ENCODE measurements around the gene GJD3.
"Not testable (repeated sequence)": the region's sequence is repeated elsewhere in the genome, so short reads cannot be mapped to it uniquely, and the experiment has no call there.

GRCh38 chr17:40376541-40376940, 12.0 kb upstream of the GJD3 start:
- TF ChIP-seq MAX (IDR thresholded peaks at IDR 0.05; ENCODE audit: insufficient read depth, insufficient read length); EZH2 (IDR thresholded peaks at IDR 0.05; ENCODE audit: borderline replicate concordance, low read depth, low read length, severe bottlenecking); POLR2A (IDR thresholded peaks at IDR 0.05; ENCODE audit: low read depth, low read length); POLR2AphosphoS5 (IDR thresholded peaks at IDR 0.05; ENCODE audit: insufficient read depth, low read depth, low read length); MYC (IDR thresholded peaks at IDR 0.05; ENCODE audit: low read depth, low read length); JUN (IDR thresholded peaks at IDR 0.05; ENCODE audit: borderline replicate concordance, insufficient read depth, insufficient read length, low read depth): not testable (repeated sequence)
- TF ChIP-seq, protein P1, sequence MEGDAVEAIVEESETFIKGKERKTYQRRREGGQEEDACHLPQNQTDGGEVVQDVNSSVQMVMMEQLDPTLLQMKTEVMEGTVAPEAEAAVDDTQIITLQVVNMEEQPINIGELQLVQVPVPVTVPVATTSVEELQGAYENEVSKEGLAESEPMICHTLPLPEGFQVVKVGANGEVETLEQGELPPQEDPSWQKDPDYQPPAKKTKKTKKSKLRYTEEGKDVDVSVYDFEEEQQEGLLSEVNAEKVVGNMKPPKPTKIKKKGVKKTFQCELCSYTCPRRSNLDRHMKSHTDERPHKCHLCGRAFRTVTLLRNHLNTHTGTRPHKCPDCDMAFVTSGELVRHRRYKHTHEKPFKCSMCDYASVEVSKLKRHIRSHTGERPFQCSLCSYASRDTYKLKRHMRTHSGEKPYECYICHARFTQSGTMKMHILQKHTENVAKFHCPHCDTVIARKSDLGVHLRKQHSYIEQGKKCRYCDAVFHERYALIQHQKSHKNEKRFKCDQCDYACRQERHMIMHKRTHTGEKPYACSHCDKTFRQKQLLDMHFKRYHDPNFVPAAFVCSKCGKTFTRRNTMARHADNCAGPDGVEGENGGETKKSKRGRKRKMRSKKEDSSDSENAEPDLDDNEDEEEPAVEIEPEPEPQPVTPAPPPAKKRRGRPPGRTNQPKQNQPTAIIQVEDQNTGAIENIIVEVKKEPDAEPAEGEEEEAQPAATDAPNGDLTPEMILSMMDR (IDR thresholded peaks at IDR 0.05; ENCODE audit: extremely low read depth in 1 of 2, insufficient read depth in 1 of 2, low read depth in 1 of 2, low read length in 2 of 2) = not testable (repeated sequence)

Data from endothelial cell of umbilical vein (primary cell).